ENCODE measurements around the gene DAP3.
"Not testable (repeated sequence)": the region's sequence is repeated elsewhere in the genome, so short reads cannot be mapped to it uniquely, and the experiment has no call there.

The DAP3 gene

GRCh38 chr1:155709391-155709790, 20.5 kb downstream of the DAP3 start:
- no peak for DNase-seq
- in situ Hi-C loops (cut with HindIII; ENCODE audit: low pct_ligation_motif_present, low pct_unique_long_range_greater_than_20kb, low sequenced_read_pairs) = no loop called here

- DNase-seq; in situ Hi-C loops (cut with HindIII; ENCODE audit: low pct_ligation_motif_present, low pct_unique_long_range_greater_than_20kb, low sequenced_read_pairs): not testable (repeated sequence)
Measured at GRCh38 chr1:155711457-155711856, 22.6 kb downstream of the DAP3 start.

GRCh38 chr1:155712636-155713035, 23.7 kb downstream of the DAP3 start:
- DNase-seq = peak; percentile 24
- in situ Hi-C loops (cut with HindIII; ENCODE audit: low pct_ligation_motif_present, low pct_unique_long_range_greater_than_20kb, low sequenced_read_pairs) = not testable (repeated sequence)

- DNase-seq = no peak
- in situ Hi-C loops (cut with HindIII; ENCODE audit: low pct_ligation_motif_present, low pct_unique_long_range_greater_than_20kb, low sequenced_read_pairs) = no loop called here
Measured at GRCh38 chr1:155713075-155713474, 24.2 kb downstream of the DAP3 start.

- DNase-seq; in situ Hi-C loops (cut with HindIII; ENCODE audit: low pct_ligation_motif_present, low pct_unique_long_range_greater_than_20kb, low sequenced_read_pairs): not testable (repeated sequence)
Measured at GRCh38 chr1:155715056-155715455, 26.2 kb downstream of the DAP3 start.

GRCh38 chr1:155715777-155716176, 26.9 kb downstream of the DAP3 start:
- DNase-seq = no peak

GRCh38 chr1:155717041-155717440, 28.1 kb downstream of the DAP3 start:
- no peak for DNase-seq
- in situ Hi-C loops (cut with HindIII; ENCODE audit: low pct_ligation_motif_present, low pct_unique_long_range_greater_than_20kb, low sequenced_read_pairs) = no loop called here

More at GRCh38 chr1:155715777-155716176, 26.9 kb downstream of the DAP3 start:
- in situ Hi-C loops (cut with HindIII; ENCODE audit: low pct_ligation_motif_present, low pct_unique_long_range_greater_than_20kb, low sequenced_read_pairs) = no loop called here

- in situ Hi-C loops (cut with HindIII; ENCODE audit: low pct_ligation_motif_present, low pct_unique_long_range_greater_than_20kb, low sequenced_read_pairs); DNase-seq: not testable (repeated sequence)
Measured at GRCh38 chr1:155718524-155719115, 29.7 kb downstream of the DAP3 start.

GRCh38 chr1:155719703-155720102, 30.8 kb downstream of the DAP3 start:
- in situ Hi-C loops (cut with HindIII; ENCODE audit: low pct_ligation_motif_present, low pct_unique_long_range_greater_than_20kb, low sequenced_read_pairs) = no loop called here
- no peak for DNase-seq

- DNase-seq = no peak
- in situ Hi-C loops (cut with HindIII; ENCODE audit: low pct_ligation_motif_present, low pct_unique_long_range_greater_than_20kb, low sequenced_read_pairs) = no loop called here
Measured at GRCh38 chr1:155725142-155725541, 36.3 kb downstream of the DAP3 start.

- peak; percentile 76 for DNase-seq
Measured at GRCh38 chr1:155729031-155729898, 40.4 kb downstream of the DAP3 start.

GRCh38 chr1:155740995-155741394, 52.1 kb downstream of the DAP3 start:
- in situ Hi-C loops (cut with HindIII; ENCODE audit: low pct_ligation_motif_present, low pct_unique_long_range_greater_than_20kb, low sequenced_read_pairs) = no loop called here
- no peak for DNase-seq

More at GRCh38 chr1:155729031-155729898, 40.4 kb downstream of the DAP3 start:
- in situ Hi-C loops (cut with HindIII; ENCODE audit: low pct_ligation_motif_present, low pct_unique_long_range_greater_than_20kb, low sequenced_read_pairs) = no loop called here

GRCh38 chr1:155741908-155742307, 53.0 kb downstream of the DAP3 start:
- DNase-seq = no peak
- in situ Hi-C loops (cut with HindIII; ENCODE audit: low pct_ligation_motif_present, low pct_unique_long_range_greater_than_20kb, low sequenced_read_pairs) = no loop called here

GRCh38 chr1:155744711-155745283, 55.9 kb downstream of the DAP3 start:
- in situ Hi-C loops (cut with HindIII; ENCODE audit: low pct_ligation_motif_present, low pct_unique_long_range_greater_than_20kb, low sequenced_read_pairs) = no loop called here
- no peak for DNase-seq

- in situ Hi-C loops (cut with HindIII; ENCODE audit: low pct_ligation_motif_present, low pct_unique_long_range_greater_than_20kb, low sequenced_read_pairs) = not testable (repeated sequence)
Measured at GRCh38 chr1:155745284-155746228, 56.7 kb downstream of the DAP3 start.

GRCh38 chr1:155747586-155747985, 58.7 kb downstream of the DAP3 start:
- in situ Hi-C loops (cut with HindIII; ENCODE audit: low pct_ligation_motif_present, low pct_unique_long_range_greater_than_20kb, low sequenced_read_pairs); DNase-seq: not testable (repeated sequence)

More at GRCh38 chr1:155745284-155746228, 56.7 kb downstream of the DAP3 start:
- DNase-seq = peak; percentile 98

- in situ Hi-C loops (cut with HindIII; ENCODE audit: low pct_ligation_motif_present, low pct_unique_long_range_greater_than_20kb, low sequenced_read_pairs) = not testable (repeated sequence)
Measured at GRCh38 chr1:155748141-155748540, 59.2 kb downstream of the DAP3 start.

GRCh38 chr1:155759017-155759416, 70.1 kb downstream of the DAP3 start:
- in situ Hi-C loops (cut with HindIII; ENCODE audit: low pct_ligation_motif_present, low pct_unique_long_range_greater_than_20kb, low sequenced_read_pairs); DNase-seq: not testable (repeated sequence)

More at GRCh38 chr1:155748141-155748540, 59.2 kb downstream of the DAP3 start:
- DNase-seq = not testable (repeated sequence)
